A673 (cell line): Measurements from ENCODE around the gene CTRL. TPM values are rescaled to one million over a fixed set of nuclear protein-coding genes. Genes with fewer than 3 reads are reported as not detected.
A peak's percentile ranks its signal among the peaks of the same experiment; 100 is the strongest.

Source experiments
- BruUV-seq: library from RNA; stranded (reverse); fragments of 400-500 nt; replicated peaks from 2 replicates; lab custom pipeline; 2021; lab: Mats Ljungman, UMichigan
- CTCF ChIA-PET: fragments of 300-600 bp; sonication (Branson Sonifier 250); formaldehyde crosslinking; loops from one replicate; lab custom pipeline; 2022; ENCODE audit warnings: antibody characterized with exemption; lab: Charles Lee
- POLR2A ChIA-PET: fragments of 300-600 bp; sonication (Branson Sonifier 250); formaldehyde crosslinking; loops from one replicate; lab custom pipeline; 2022; ENCODE audit warnings: antibody characterized with exemption; ENCODE audit not compliant: low non-redundant PET; lab: Charles Lee
- DNase-seq: peaks from one replicate; pipeline ENCODE4 v3.0.0-alpha.2; 2015; ENCODE audit warnings: low spot score
- H3K27ac ChIP-seq: fragments of 200-600 bp; sonication (generic); 2 replicates; pipeline ENCODE4 v1.5.1; 2016; ENCODE audit warnings: mixed run types, low read depth, mild to moderate bottlenecking, mixed read lengths, antibody characterized with exemption, low read length; ENCODE audit not compliant: poor library complexity, severe bottlenecking
- H3K27me3 ChIP-seq: fragments of 200-600 bp; sonication (generic); replicated peaks from 2 replicates; pipeline ENCODE4 v1.6.1; 2017; ENCODE audit warnings: mixed run types, low read depth, mild to moderate bottlenecking, mixed read lengths, antibody characterized with exemption, low read length; ENCODE audit not compliant: insufficient read depth, poor library complexity
- H3K36me3 ChIP-seq: fragments of 200-600 bp; sonication (generic); 2 replicates; pipeline ENCODE4 v1.6.1; 2016; ENCODE audit warnings: mixed run types, mild to moderate bottlenecking, mixed read lengths, antibody characterized with exemption, low read length; ENCODE audit not compliant: insufficient read depth, poor library complexity, severe bottlenecking
- H3K4me1 ChIP-seq: fragments of 200-600 bp; sonication (generic); 2 replicates; pipeline ENCODE4 v1.6.1; 2017; ENCODE audit warnings: mixed run types, mild to moderate bottlenecking, mixed read lengths, antibody characterized with exemption, low read length; ENCODE audit not compliant: insufficient read depth, poor library complexity, severe bottlenecking
- H3K4me3 ChIP-seq: fragments of 200-600 bp; sonication (generic); 2 replicates; pipeline ENCODE4 v1.5.1; 2016; ENCODE audit warnings: low read depth, mixed run types, mild to moderate bottlenecking, mixed read lengths, low read length; ENCODE audit not compliant: poor library complexity, severe bottlenecking
- H3K9me3 ChIP-seq: fragments of 200-600 bp; sonication (generic); 2 replicates; pipeline ENCODE4 v1.6.1; 2016; ENCODE audit warnings: mixed run types, low read depth, mild to moderate bottlenecking, mixed read lengths, antibody characterized with exemption, low read length; ENCODE audit not compliant: poor library complexity, severe bottlenecking
- CTCF ChIP-seq: fragments of 300-800, 200-600 bp; sonication (generic); conservative IDR thresholded peaks from 2 replicates; pipeline ENCODE4 v1.5.1; 2017; ENCODE audit warnings: low read depth, mild to moderate bottlenecking, antibody characterized with exemption, low read length, moderate library complexity, mixed read lengths
- EZH2 ChIP-seq: fragments of 200-600 bp; sonication (generic); IDR thresholded peaks from 2 replicates; pipeline ENCODE4 v1.6.1; 2017; ENCODE audit warnings: borderline replicate concordance, low read depth, mild to moderate bottlenecking, mixed read lengths, antibody characterized with exemption, low read length; ENCODE audit not compliant: poor library complexity, severe bottlenecking
- intact Hi-C: fragments of 100-400 bp; cut with micrococcal nuclease; formaldehyde crosslinking; loops from one replicate; pipeline ENCODE4 v1.10.0; 2022; ENCODE audit not compliant: unreplicated experiment
- total RNA-seq: library from RNA; stranded (reverse); gene quantifications from 2 replicates; pipeline ENCODE4 v1.2.3, GENCODE V29; 2021

CTRL gene
- total RNA-seq, 1 experiment from 2014 or later = 2.9 TPM

- intact Hi-C loops = no loop called here
- ChIA-PET POLR2A (no interaction called here), CTCF (interaction anchor here (0.6 kb wide), 1 partner anchor 37 kb away, joined by 7 read pairs; no protein-coding TSS in a partner anchor)
- Histone ChIP-seq H3K27me3 (no peaks in the 10 kb centered on the region), H3K4me1 (peaks cover 6% of the 10 kb centered on the region), H3K27ac (no peak overlapping the region), H3K36me3 (no peaks in the 10 kb centered on the region), H3K9me3 (no peaks in the 10 kb centered on the region), H3K4me3 (no peak overlapping the region)
- BruUV-seq = no TSS peak
- TF ChIP-seq EZH2 (no peak), CTCF (no peak)
- DNase-seq = no peak
Measured at GRCh38 chr16:67897231-67897630, 34.4 kb downstream of the CTRL start.

GRCh38 chr16:67893743-67894399 is 37.8 kb downstream of the CTRL start:
- no peaks in the 10 kb centered on the region for H3K36me3 ChIP-seq
- intact Hi-C loops = no loop called here
- H3K9me3 ChIP-seq = no peaks in the 10 kb centered on the region
- CTCF ChIA-PET = interaction anchor here (1.6 kb wide), 1 partner anchor 10 kb away, joined by 5 read pairs; the partner anchor contains the start of gene NRN1L
- DNase-seq = no peak
- H3K4me1 ChIP-seq = peaks cover 6% of the 10 kb centered on the region
- no peaks in the 10 kb centered on the region for H3K27me3 ChIP-seq
- peak overlapping the region; percentile 98 for H3K27ac ChIP-seq
- BruUV-seq = TSS peak; percentile 44
- H3K4me3 ChIP-seq = peak overlapping the region; percentile 100
- TF ChIP-seq CTCF (no peak), EZH2 (no peak)
- POLR2A ChIA-PET = no interaction called here

GRCh38 chr16:67892899-67893742 is 38.5 kb downstream of the CTRL start, which contains the start of gene PSKH1:
Gene PSKH1 (plus strand): TSS chr16:67893254. CDS start chr16:67908750, 15,496 bp downstream.
- TF ChIP-seq EZH2 (no peak), CTCF (no peak)
- H3K27me3 ChIP-seq = no peaks in the 10 kb centered on the region
- no peaks in the 10 kb centered on the region for H3K9me3 ChIP-seq
- H3K27ac ChIP-seq = peak within 1 kb of the TSS; percentile 98
- no peaks in the 10 kb centered on the region for H3K36me3 ChIP-seq
- POLR2A ChIA-PET = interaction anchor here (0.7 kb wide), 1 partner anchor 31 kb away, joined by 3 read pairs; no protein-coding TSS in a partner anchor
- intact Hi-C loops = no loop called here
- no TSS peak for BruUV-seq
- CTCF ChIA-PET = interaction anchor here (1.6 kb wide), 1 partner anchor 9 kb away, joined by 5 read pairs; the partner anchor contains the start of gene NRN1L
- H3K4me1 ChIP-seq = peaks cover 6% of the 10 kb centered on the region
- H3K4me3 ChIP-seq = peak within 1 kb of the TSS; percentile 100
- DNase-seq = peak; percentile 98
